GM12892 (cell line): Measurements from ENCODE around the gene FSTL5. TPM values are rescaled to one million over a fixed set of nuclear protein-coding genes. Genes with fewer than 3 reads are reported as not detected.
"Not testable (repeated sequence)": the region's sequence is repeated elsewhere in the genome, so short reads cannot be mapped to it uniquely, and the experiment has no call there.

Experiments
- DNase-seq: peaks from one replicate; pipeline ENCODE4 v3.0.0; 2011; ENCODE audit not compliant: insufficient read length
- FAIRE-seq: peaks from 2 replicates; lab custom pipeline; 2011; peaks lifted over from hg19 to GRCh38; lab: Jason Lieb, UNC
- POLR2A ChIP-seq: IDR thresholded peaks from 2 replicates; pipeline ENCODE4 v1.6.1; 2011; ENCODE audit warnings: low read depth, low read length, control low read depth
- POLR2AphosphoS5 ChIP-seq: IDR thresholded peaks from 2 replicates; pipeline ENCODE4 v1.6.1; 2011; ENCODE audit warnings: low read depth, low read length, control low read depth
- TAF1 ChIP-seq: IDR thresholded peaks from 2 replicates; pipeline ENCODE4 v1.6.1; 2011; ENCODE audit warnings: low read depth, mild to moderate bottlenecking, control low read depth, low read length, borderline replicate concordance
- polyA plus RNA-seq: library from polyadenylated mRNA; unstranded; fragments of >200 nt; gene quantifications from one replicate; pipeline ENCODE4 v1.2.1, GENCODE V29; 2012; ENCODE audit warnings: missing spikeins, inconsistent platforms; ENCODE audit not compliant: missing spikeins

The FSTL5 gene
- polyA plus RNA-seq = not detected

DNA sequence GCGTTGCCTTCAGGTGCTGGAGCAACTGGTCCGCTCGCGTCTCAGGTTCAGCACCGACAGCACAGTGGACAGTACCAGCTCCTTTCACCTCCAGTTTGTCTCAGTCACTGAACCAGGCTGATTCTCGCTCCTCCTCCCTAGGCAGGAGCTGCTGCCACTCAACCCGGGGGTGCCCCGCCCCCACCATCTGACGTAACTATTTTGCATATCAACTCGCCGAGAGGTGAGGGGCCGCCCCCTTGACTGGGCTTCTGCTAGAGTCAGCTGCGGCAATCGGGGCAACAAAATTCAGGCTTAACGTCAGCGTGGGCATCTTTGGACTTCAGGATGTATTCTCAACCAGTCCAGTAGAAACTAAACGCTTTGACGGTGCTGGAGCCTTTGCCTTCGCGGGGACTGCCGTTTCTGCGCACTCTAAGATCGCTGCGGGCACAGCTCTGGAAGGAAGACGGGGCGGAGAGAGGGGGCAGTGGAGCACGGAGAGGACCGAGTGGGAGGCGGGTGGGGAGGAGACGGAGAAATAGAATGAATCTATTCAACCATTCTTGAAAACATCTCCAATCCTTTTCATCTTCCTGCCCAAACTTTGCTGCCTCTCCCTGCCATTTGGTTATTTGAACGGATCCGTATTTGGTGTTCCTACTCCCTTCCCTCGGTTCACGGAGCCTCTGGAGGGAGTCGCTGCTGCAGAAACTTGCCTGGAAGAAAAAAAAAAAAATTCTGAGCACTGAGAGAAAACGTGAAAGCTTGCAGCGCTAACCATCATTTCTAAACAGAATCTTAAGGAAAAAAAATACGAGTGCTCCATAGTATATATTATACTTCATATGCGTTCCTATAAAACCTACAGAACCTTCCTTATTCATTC lies at the start of gene FSTL5:
Gene FSTL5 (minus strand): TSS at position 109 of the 868 bp plus-strand sequence. CDS start 52,604 bp downstream, outside the sequence.
- TF ChIP-seq TAF1 (no peak), POLR2AphosphoS5 (no peak), POLR2A (no peak)
- FAIRE-seq (no peak), DNase-seq (no peak)

- DNase-seq = no peak
- no peak for FAIRE-seq
- no peak for TF ChIP-seq POLR2A
- no peak for TF ChIP-seq POLR2AphosphoS5
Measured at GRCh38 chr4:162209706-162210105, 45.9 kb upstream of the FSTL5 start.

DNA sequence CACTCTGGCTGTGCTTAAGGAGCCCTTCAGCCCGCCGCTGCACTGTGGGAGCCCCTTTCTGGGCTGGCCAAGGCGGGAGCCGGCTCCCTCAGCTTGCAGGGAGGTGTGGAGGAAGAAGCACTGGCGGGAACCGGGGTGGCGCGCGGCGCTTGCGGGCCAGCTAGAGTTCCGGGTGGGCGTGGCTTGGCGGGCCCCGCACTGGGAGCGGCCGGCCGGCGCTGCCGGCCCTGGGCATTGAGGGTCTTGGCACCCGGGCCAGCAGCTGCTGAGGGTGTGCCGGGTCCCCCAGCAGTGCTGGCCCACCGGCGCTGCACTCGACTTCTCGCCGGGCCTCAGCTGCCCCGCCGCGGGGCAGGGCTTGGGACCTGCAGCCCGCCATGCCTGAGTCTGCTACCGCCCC lies 39.7 kb upstream of the FSTL5 start:
- FAIRE-seq, DNase-seq: not testable (repeated sequence)

DNA sequence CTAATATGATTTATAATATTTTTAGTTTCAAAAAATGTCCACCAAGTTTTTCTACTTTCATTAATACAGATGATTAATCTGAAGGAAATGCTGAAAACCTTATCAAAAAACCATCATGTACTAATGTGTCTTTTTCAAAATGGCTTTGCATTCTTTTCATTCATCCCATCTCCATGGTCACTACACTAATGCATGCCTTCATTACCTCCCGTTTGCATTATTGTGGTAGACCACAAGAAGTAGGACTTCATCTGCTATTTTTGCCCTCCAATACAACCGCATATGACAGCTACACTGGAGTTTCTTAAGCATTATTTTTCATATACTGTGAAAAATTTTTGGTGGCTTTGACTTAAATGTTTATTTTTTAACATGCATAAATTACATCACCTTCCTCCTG lies 37.9 kb upstream of the FSTL5 start:
- TF ChIP-seq POLR2A (no peak), TAF1 (no peak)
- FAIRE-seq (no peak), DNase-seq (no peak)

DNA sequence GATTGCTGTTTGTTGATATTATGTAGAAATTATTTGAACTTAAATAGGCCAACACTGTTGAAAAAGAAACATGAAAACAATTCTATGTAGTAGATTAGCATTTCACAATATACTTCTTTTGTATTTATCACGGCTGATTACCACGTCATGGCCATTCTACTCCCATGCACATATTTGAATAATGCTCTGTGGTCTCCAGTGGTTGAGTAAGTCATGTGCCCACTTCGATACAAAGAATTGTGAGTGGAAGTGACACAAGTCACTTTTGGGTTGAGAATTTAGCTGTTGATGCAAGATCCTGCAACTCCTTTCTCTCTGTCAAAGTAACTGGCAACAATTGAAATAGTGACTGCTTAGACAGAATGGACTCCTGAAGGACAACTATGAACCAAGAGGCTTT lies 6.7 kb upstream of the FSTL5 start:
- DNase-seq = no peak
- no peak for FAIRE-seq
- no peak for TF ChIP-seq POLR2AphosphoS5
- TF ChIP-seq POLR2A = no peak
- TF ChIP-seq TAF1 = no peak

DNA sequence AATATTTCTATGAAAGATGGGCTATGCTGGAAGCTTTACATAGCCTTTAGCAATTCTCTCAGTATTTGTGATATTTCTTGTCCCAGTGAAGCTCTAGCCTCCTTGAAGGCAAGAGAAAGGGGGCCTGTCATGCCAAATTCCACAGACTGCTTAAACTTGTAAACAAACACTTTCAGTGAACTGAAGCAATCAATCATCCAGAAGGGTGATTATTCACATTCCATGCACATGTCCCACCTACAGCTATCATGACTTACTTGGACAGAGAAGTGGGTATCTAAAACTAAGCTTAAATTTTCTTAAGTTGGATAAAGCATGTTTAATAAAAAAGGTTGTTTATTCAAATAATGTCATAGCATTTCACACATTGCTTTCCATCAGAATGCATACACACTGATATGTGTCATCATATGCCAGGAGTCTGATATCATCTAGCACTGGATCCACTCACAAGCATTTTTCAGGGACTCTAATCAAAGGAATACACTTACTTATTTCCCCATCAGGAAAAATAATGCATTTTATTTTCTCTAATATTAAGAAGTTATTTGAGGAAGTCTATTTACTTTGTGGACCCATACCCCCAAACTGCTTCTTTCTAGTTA lies 1.2 kb upstream of the FSTL5 start:
- FAIRE-seq (no peak), DNase-seq (no peak)
- TF ChIP-seq POLR2A = no peak
- TF ChIP-seq TAF1 = no peak
- TF ChIP-seq POLR2AphosphoS5 = no peak

GRCh38 chr4:162162672-162163071 lies 1.1 kb downstream of the FSTL5 start:
- TF ChIP-seq TAF1 = no peak
- FAIRE-seq (no peak), DNase-seq (no peak)

DNA sequence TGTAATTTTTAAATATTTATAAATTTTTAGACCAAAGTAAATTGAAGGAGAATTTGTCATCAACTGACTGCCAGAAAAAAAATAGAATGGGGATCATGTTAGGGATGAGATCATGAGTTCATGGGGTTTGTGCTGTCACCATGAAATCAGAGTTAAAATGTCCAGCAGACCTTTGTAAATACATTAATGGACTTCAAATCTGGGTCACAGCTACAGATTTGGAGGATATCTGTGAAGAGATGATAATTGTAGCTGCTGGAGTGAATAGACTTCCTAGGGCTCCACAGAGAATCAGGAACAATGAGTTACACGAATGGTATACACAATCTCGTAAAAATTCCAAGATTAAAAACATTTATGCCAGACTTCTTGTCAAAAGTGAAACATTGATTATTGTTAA lies 6.6 kb downstream of the FSTL5 start:
- FAIRE-seq (no peak), DNase-seq (no peak)
- TF ChIP-seq POLR2AphosphoS5 (no peak), TAF1 (no peak), POLR2A (no peak)

- no peak for DNase-seq
- no peak for FAIRE-seq
- TF ChIP-seq POLR2A (no peak), POLR2AphosphoS5 (no peak), TAF1 (no peak)
Measured at GRCh38 chr4:162154862-162155540, 8.8 kb downstream of the FSTL5 start.

GRCh38 chr4:162151850-162152249 lies 11.9 kb downstream of the FSTL5 start:
- TF ChIP-seq POLR2A (no peak), TAF1 (no peak), POLR2AphosphoS5 (no peak)
- DNase-seq = no peak
- no peak for FAIRE-seq

- FAIRE-seq (no peak), DNase-seq (no peak)
- TF ChIP-seq TAF1 = no peak
- TF ChIP-seq POLR2AphosphoS5 = no peak
- TF ChIP-seq POLR2A = no peak
Measured at GRCh38 chr4:162151386-162151785, 12.4 kb downstream of the FSTL5 start.

DNA sequence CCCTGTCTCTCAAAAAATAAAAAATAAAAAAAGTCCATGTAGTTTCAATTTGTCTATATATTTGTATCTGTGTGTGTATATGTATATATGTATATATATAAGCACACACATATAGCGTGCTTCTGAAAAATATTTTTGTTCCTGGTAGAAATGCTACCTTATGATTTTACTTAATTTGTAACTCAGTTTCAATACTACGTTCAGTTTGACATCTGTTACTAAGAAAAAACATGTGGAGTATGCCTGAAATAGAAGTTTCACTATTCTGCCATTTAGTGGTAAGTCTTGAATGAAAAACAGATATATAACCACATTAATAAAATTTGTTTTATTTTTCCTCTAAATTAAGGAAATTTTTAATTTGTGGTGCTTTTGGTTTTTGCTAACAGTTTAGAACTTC lies 14.2 kb downstream of the FSTL5 start:
- DNase-seq (no peak), FAIRE-seq (no peak)
- TF ChIP-seq POLR2A = no peak
- TF ChIP-seq POLR2AphosphoS5 = no peak
- no peak for TF ChIP-seq TAF1
